GM19324 (cell line): ENCODE measurements around the gene SH2D7.

Experiments
- ATAC-seq: cut with Tn5 transposase; IDR thresholded peaks from one replicate; pipeline ENCODE4 v1.9.1; 2021; ENCODE audit warnings: mild to moderate bottlenecking, moderate library complexity; ENCODE audit not compliant: unreplicated experiment, low FRiP score

The SH2D7 gene

GRCh38 chr15:78101423-78102105, 9.2 kb downstream of the SH2D7 start:
- no peak for ATAC-seq

- ATAC-seq, result no peak
These were observed 9.8 kb downstream of the SH2D7 start for GRCh38 chr15:78102211-78102610.

DNA sequence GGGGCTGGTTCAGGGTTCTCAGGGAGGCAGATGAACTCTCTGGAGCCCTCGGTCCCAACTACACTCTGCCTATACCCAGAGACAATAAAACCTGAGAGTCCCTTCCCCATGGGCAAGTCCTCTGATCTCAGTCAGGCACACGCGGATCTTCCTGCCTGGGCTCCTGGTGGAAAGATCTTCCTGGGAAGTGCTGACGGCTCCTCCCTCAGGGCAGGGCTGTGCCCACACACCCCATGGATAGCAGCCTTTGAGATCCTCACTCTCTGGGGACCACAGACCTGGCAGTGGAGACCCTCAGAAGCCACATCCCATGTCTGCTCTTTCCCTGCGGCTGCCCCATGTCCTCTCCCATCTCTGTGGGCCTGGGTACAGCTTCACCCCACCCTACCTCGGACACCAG, 10.4 kb downstream of the SH2D7 start:
- no peak for ATAC-seq

- no peak for ATAC-seq
These were observed 11.2 kb downstream of the SH2D7 start for GRCh38 chr15:78103406-78104118.

- no peak for ATAC-seq
These were observed 11.7 kb downstream of the SH2D7 start for GRCh38 chr15:78104119-78104479.

GRCh38 chr15:78104566-78105475, 12.5 kb downstream of the SH2D7 start:
- no peak for ATAC-seq

GRCh38 chr15:78105476-78106241, 13.3 kb downstream of the SH2D7 start:
- ATAC-seq, result no peak

GRCh38 chr15:78107471-78107870, 15.1 kb downstream of the SH2D7 start:
- ATAC-seq, result no peak

- ATAC-seq, result peak; percentile 52
These were observed 16.1 kb downstream of the SH2D7 start for GRCh38 chr15:78108300-78109084.

GRCh38 chr15:78109156-78109555, 16.8 kb downstream of the SH2D7 start:
- ATAC-seq, result no peak

- ATAC-seq, result no peak
These were observed 17.7 kb downstream of the SH2D7 start for GRCh38 chr15:78110096-78110495.

- ATAC-seq, result no peak
These were observed 18.6 kb downstream of the SH2D7 start for GRCh38 chr15:78110916-78111475.

DNA sequence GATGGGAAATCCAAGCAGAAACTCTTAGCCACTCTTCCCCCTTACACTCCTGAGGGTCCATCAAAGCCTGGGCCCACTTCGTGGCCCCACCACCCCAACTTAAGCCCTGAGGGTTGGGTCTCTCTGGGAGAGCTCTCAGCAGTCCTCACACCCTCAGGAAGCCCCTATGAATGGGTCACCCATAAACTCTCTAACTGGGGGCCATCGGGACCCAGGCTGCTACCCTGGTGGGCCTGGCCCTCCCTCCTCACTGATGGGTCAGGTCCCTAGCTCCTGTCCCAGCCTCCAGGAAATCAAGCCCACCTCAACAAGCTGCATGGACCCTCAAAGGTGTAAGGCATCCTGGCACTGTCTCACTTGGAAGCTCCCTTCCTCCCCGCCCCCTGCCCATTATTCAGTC, 19.4 kb downstream of the SH2D7 start:
- no peak for ATAC-seq

GRCh38 chr15:78112551-78112950, 20.2 kb downstream of the SH2D7 start:
- no peak for ATAC-seq

DNA sequence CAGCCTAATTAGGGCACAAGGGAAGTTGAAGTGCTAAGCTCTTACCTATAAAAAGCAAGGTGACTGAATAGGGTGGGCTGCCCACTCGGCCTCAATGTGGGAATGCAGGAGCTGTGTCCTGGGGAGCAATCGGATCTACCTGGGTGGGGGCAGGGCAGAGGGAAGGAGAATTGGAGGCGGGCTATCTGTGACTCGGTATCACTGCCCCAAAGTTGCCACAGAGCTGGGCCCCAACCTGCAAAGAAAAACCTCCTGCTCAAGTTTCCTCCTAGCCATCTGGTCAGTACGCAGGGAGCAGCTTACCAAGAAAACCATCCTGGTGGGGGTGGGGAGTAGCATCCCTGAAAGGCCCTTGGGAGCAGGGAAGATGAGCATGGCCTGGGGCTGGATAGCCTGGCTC, 28.2 kb downstream of the SH2D7 start:
- ATAC-seq, result no peak

DNA sequence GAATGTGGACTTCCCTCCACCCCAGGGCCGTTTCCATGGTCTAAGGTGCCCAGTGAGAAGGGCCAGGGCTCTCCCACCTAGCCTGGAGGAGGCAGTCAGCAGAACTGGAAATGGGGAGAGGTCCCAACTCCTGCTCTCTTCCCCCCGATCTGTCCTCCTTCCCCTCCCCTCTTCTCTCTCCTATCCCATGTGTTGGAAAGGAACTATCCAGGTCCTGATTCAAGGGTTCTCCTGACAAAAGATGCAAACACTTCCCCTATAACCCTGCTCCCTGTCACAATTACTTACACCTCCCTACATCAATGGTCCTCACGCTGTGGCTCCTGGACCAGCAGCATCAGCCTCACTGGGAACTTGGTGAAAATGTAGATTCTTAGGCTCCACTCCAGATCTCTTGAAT, 32.9 kb downstream of the SH2D7 start:
- ATAC-seq, result no peak

- ATAC-seq, result no peak
These were observed 35.5 kb downstream of the SH2D7 start for GRCh38 chr15:78127882-78128281.

- no peak for ATAC-seq
These were observed 36.9 kb downstream of the SH2D7 start for GRCh38 chr15:78129077-78129750.

GRCh38 chr15:78129751-78130287, 37.5 kb downstream of the SH2D7 start:
- ATAC-seq, result no peak
